ENCODE results near the gene TFAM. TPM values are rescaled to one million over a fixed set of nuclear protein-coding genes. Genes with fewer than 3 reads are reported as not detected.

TFAM gene
- total and polyA plus RNA-seq, 8 donors: 2.1 to 17.1 (median 11.7) TPM

DNA sequence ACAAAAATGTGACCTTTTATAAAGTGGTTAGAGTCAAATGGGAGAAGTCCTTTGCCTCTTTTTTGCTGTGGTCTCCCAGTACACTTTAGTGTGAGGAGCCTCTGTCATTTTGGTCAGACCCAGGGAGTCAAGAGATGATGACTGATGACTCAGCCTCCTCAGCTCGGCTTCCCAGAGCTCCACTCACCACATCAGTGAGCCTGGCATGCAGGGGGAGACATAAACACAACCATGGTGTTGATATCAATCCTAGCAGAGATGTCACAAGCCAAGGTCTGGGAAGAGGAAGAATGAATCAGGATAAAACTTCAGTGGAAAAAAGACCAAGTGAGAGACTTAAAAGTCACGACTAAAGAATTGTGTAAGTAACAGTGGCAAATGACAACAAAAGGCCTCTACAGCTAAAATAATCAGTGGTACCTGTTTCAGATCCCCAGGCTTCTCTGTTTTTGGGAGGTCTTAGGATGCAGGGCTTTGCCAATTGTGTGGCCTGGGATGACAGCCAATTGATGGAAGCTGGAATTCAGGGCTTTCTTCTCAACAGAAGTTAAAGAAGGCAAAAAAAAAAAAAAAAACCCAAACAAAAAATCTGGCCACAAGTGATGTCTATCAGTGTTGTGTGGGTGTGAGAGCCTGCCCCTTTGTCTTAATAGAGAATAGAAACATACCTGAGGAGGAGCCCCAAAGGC, 50.2 kb downstream of the TFAM start:
- FAIRE-seq (no peak), ATAC-seq (peak in 3 of 4 donors; percentile 46 to 82 (median 81)), DNase-seq (peak in 1 of 6 donors; percentile 36)
- H3K36me3 ChIP-seq: no peaks in the 10 kb centered on the region
- H3K4me3 ChIP-seq: no peak overlapping the region
- 54 to 63% methylated on average over 2 of the region's 2 CpGs for WGBS, 2 donors
- H3K27ac ChIP-seq: peak overlapping the region in 2 of 4 donors; percentile 18 to 28
- H3K27me3 ChIP-seq: no peaks in the 10 kb centered on the region
- H3K9me3 ChIP-seq: no peaks in the 10 kb centered on the region
- TF ChIP-seq, protein P1, sequence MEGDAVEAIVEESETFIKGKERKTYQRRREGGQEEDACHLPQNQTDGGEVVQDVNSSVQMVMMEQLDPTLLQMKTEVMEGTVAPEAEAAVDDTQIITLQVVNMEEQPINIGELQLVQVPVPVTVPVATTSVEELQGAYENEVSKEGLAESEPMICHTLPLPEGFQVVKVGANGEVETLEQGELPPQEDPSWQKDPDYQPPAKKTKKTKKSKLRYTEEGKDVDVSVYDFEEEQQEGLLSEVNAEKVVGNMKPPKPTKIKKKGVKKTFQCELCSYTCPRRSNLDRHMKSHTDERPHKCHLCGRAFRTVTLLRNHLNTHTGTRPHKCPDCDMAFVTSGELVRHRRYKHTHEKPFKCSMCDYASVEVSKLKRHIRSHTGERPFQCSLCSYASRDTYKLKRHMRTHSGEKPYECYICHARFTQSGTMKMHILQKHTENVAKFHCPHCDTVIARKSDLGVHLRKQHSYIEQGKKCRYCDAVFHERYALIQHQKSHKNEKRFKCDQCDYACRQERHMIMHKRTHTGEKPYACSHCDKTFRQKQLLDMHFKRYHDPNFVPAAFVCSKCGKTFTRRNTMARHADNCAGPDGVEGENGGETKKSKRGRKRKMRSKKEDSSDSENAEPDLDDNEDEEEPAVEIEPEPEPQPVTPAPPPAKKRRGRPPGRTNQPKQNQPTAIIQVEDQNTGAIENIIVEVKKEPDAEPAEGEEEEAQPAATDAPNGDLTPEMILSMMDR (IDR thresholded peaks at IDR 0.05): no peak
- peaks cover 0 to 4% (median 0%) of the 10 kb centered on the region in 3 donors for H3K4me1 ChIP-seq
- intact Hi-C loops (cut with DNase I): no loop called here

DNA sequence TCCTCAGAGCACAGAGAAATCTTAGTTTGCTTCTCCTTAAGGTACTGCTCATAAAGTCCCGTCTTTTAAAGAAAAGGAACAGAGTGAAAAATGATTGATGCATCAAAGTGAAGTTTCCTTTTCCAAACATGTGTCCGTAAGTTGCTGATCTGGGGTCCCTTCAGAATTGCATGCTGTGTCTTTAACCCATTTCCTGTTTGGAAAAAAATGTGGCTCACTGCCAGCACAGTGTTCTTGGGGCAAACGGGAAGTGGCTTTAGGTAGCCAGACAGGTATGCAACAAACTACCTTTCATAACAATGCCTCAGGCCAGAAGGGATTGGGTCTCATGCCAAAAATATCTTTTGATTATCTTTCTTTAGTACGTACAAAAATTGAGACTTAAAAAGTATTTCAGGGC, 50.9 kb downstream of the TFAM start:
- TF ChIP-seq, protein P1 (IDR thresholded peaks at IDR 0.05): no peak
- no peak for FAIRE-seq
- intact Hi-C loops (cut with DNase I): no loop called here
- no peaks in the 10 kb centered on the region for H3K27me3 ChIP-seq
- WGBS, 2 donors: 42 to 47% methylated on average over 4 of the region's 4 CpGs
- H3K4me3 ChIP-seq: no peak overlapping the region
- no peaks in the 10 kb centered on the region for H3K36me3 ChIP-seq
- DNase-seq: no peak
- peaks cover 0 to 4% (median 0%) of the 10 kb centered on the region in 3 donors for H3K4me1 ChIP-seq
- no peaks in the 10 kb centered on the region for H3K9me3 ChIP-seq
- H3K27ac ChIP-seq: peak overlapping the region in 2 of 4 donors; percentile 18 to 28
- ATAC-seq: peak in 1 of 4 donors; percentile 19

DNA sequence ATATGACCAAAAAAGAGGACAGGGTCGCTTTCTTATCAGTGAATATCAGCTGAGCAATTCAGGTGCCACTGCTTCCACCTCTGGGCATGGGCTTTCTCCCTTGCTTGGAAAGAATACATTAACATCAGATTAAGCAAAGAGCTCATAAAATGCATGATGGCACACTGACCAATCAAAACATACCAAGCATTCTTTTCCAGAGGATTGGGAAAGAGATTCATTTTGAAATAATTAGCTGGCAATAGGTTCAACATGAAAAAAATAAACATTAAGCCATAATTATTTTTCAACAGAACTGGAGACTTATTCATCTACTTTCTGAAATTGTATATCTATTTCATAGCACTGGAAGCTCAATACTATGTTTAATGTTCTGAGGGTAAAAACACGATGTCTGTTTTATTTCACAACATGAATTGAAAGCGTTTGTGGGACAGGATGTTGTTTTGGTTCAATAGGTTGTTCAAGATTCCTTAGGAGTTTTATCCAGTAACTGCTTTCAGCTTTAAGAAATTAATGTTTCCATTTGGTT, 53.2 kb downstream of the TFAM start:
- peaks cover 0 to 4% (median 0%) of the 10 kb centered on the region in 3 donors for H3K4me1 ChIP-seq
- 35 to 47% methylated on average over 3 of the region's 3 CpGs for WGBS, 2 donors
- no peak for FAIRE-seq
- no peak for DNase-seq
- no peak overlapping the region for H3K27ac ChIP-seq
- intact Hi-C loops (cut with DNase I): no loop called here
- ATAC-seq: no peak
- TF ChIP-seq, protein P1 (IDR thresholded peaks at IDR 0.05): no peak
- H3K9me3 ChIP-seq: no peaks in the 10 kb centered on the region
- no peaks in the 10 kb centered on the region for H3K36me3 ChIP-seq
- H3K27me3 ChIP-seq: no peaks in the 10 kb centered on the region
- no peak overlapping the region for H3K4me3 ChIP-seq

DNA sequence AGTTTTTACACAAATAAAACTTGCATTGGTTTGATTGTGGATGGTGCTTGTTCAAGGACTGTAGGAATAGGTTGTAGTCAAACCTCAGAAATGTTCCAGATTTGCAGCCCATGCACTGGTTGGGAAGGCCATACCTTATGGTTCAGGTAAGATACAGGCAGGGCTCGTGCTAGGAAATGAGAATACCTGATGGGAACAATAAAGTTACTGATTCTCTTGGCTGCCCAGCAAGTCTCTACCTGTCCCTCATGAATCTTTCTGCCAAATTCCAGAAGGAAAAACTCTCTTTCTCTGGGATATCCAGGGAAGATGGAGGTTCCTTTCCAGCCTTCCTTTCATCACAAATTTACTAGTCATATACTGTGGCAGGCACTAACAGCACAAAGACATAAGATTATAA, 53.8 kb downstream of the TFAM start:
- Histone ChIP-seq H3K4me3 (no peak overlapping the region), H3K9me3 (no peaks in the 10 kb centered on the region), H3K27me3 (no peaks in the 10 kb centered on the region), H3K36me3 (no peaks in the 10 kb centered on the region), H3K27ac (no peak overlapping the region), H3K4me1 (peaks cover 0 to 4% (median 0%) of the 10 kb centered on the region in 3 donors)
- DNase-seq (no peak), FAIRE-seq (no peak), ATAC-seq (no peak)
- intact Hi-C loops (cut with DNase I): no loop called here
- TF ChIP-seq, protein P1 (IDR thresholded peaks at IDR 0.05): no peak
- WGBS, 2 donors: 40 to 61% methylated on average over 1 of the region's 1 CpG

Measured in pancreas (tissue), 10 donors.